ENCODE measurements around the gene CNTFR. TPM values are rescaled to one million over a fixed set of nuclear protein-coding genes. Genes with fewer than 3 reads are reported as not detected.

Gene CNTFR
- polyA plus RNA-seq, 1 donor (not counting 4 experiments of a cell fraction or from before 2014, with no cell fraction given), result 0.42 TPM

- no peak overlapping the region for H3K9ac ChIP-seq (ENCODE audit: control insufficient read depth, extremely low read depth, insufficient read depth, low read length)
- peaks cover 8% of the 10 kb centered on the region for H3K4me1 ChIP-seq (ENCODE audit: control insufficient read depth, extremely low read depth, insufficient read depth, low read length)
- peaks cover 5% of the 10 kb centered on the region for H4K20me1 ChIP-seq (ENCODE audit: control insufficient read depth, extremely low read depth, insufficient read depth, low read length)
- no peaks in the 10 kb centered on the region for H3K9me1 ChIP-seq (ENCODE audit: control insufficient read depth, extremely low read depth, insufficient read depth, low read length)
- H3K9me3 ChIP-seq (ENCODE audit: control insufficient read depth, low read depth, low read length), result no peaks in the 10 kb centered on the region
- no peak for TF ChIP-seq CTCF (optimal IDR thresholded peaks at IDR 0.05 in 1 of 3, IDR thresholded peaks at IDR 0.05 in 1 of 3, conservative IDR thresholded peaks at IDR 0.05 in 1 of 3; ENCODE audit: extremely low read depth in 1 of 3, insufficient read depth in 2 of 3, low read length in 3 of 3)
- no peak for TF ChIP-seq EZH2 (IDR thresholded peaks at IDR 0.05; ENCODE audit: low read length)
- no peak overlapping the region for H3K27ac ChIP-seq (ENCODE audit: control insufficient read depth, insufficient read depth, low read length)
- no peak overlapping the region for H3K4me2 ChIP-seq (ENCODE audit: control insufficient read depth, extremely low read depth, insufficient read depth, low read depth, low read length)
- no peak overlapping the region for H2AFZ ChIP-seq (ENCODE audit: control insufficient read depth, low read length)
- FAIRE-seq (no peak), DNase-seq (ENCODE audit: low read depth, low spot score) (no peak)
- H3K27me3 ChIP-seq (ENCODE audit: control insufficient read depth, extremely low read depth, insufficient read depth, low read length), result peaks cover 50% of the 10 kb centered on the region
- H3K79me2 ChIP-seq (ENCODE audit: control insufficient read depth, insufficient read depth, low read length), result no peaks in the 10 kb centered on the region
- no peak overlapping the region for H3K4me3 ChIP-seq (ENCODE audit: control insufficient read depth in 2 of 3, extremely low read depth in 1 of 3, insufficient read depth in 2 of 3, low read depth in 1 of 3, low read length in 3 of 3)
- dilution Hi-C loops (cut with MboI; ENCODE audit: extremely low pct_ligation_motif_present, low sequenced_read_pairs), result no loop called here
- no peaks in the 10 kb centered on the region for H3K36me3 ChIP-seq (ENCODE audit: control insufficient read depth in 2 of 2, extremely low read depth in 1 of 2, insufficient read depth in 2 of 2, low read length in 2 of 2)
These were observed 33.5 kb downstream of the CNTFR start for GRCh38 chr9:34555936-34556525.

DNA sequence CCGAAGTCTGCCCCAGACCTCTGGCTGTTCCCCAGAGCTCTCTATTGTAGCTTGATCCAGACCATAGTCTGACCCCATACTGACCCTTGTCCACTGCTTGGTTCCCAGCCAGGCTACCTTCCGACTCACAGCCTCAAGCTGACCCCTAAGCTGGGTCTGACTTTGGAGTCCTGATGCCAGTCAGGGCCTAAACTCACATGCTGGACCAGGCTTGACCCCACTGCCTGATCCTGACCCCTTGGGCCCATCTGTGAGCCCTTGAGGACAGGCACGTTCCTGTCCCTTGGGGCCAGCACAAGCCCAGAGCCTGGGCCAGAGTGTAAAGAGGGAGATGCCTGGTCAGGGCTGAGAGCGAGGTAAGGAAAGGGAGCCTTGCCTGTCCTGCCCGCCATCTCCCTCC lies 34.0 kb downstream of the CNTFR start:
- FAIRE-seq (no peak), DNase-seq (ENCODE audit: low read depth, low spot score) (no peak)
- Histone ChIP-seq H2AFZ (ENCODE audit: control insufficient read depth, low read length) (no peak overlapping the region), H4K20me1 (ENCODE audit: control insufficient read depth, extremely low read depth, insufficient read depth, low read length) (peaks cover 5% of the 10 kb centered on the region), H3K9me3 (ENCODE audit: control insufficient read depth, low read depth, low read length) (no peaks in the 10 kb centered on the region), H3K27ac (ENCODE audit: control insufficient read depth, insufficient read depth, low read length) (no peak overlapping the region), H3K79me2 (ENCODE audit: control insufficient read depth, insufficient read depth, low read length) (no peaks in the 10 kb centered on the region), H3K36me3 (ENCODE audit: control insufficient read depth in 2 of 2, extremely low read depth in 1 of 2, insufficient read depth in 2 of 2, low read length in 2 of 2) (no peaks in the 10 kb centered on the region), H3K9me1 (ENCODE audit: control insufficient read depth, extremely low read depth, insufficient read depth, low read length) (no peaks in the 10 kb centered on the region), H3K4me2 (ENCODE audit: control insufficient read depth, extremely low read depth, insufficient read depth, low read depth, low read length) (no peak overlapping the region), H3K27me3 (ENCODE audit: control insufficient read depth, extremely low read depth, insufficient read depth, low read length) (peaks cover 50% of the 10 kb centered on the region), H3K9ac (ENCODE audit: control insufficient read depth, extremely low read depth, insufficient read depth, low read length) (no peak overlapping the region), H3K4me3 (ENCODE audit: control insufficient read depth in 2 of 3, extremely low read depth in 1 of 3, insufficient read depth in 2 of 3, low read depth in 1 of 3, low read length in 3 of 3) (no peak overlapping the region), H3K4me1 (ENCODE audit: control insufficient read depth, extremely low read depth, insufficient read depth, low read length) (peaks cover 7% of the 10 kb centered on the region)
- TF ChIP-seq CTCF (optimal IDR thresholded peaks at IDR 0.05 in 1 of 3, IDR thresholded peaks at IDR 0.05 in 1 of 3, conservative IDR thresholded peaks at IDR 0.05 in 1 of 3; ENCODE audit: extremely low read depth in 1 of 3, insufficient read depth in 2 of 3, low read length in 3 of 3) (no peak), EZH2 (IDR thresholded peaks at IDR 0.05; ENCODE audit: low read length) (no peak)
- dilution Hi-C loops (cut with MboI; ENCODE audit: extremely low pct_ligation_motif_present, low sequenced_read_pairs), result no loop called here
